ENCODE measurements around the gene FNBP1.

GRCh38 chr9:130072515-130073235, 29.7 kb upstream of the FNBP1 start:
- TF ChIP-seq SP1 (IDR thresholded peaks at IDR 0.05) (no peak), SUZ12 (IDR thresholded peaks at IDR 0.05) (no peak), ZNF384 (IDR thresholded peaks at IDR 0.05) (no peak), TARDBP (IDR thresholded peaks at IDR 0.05) (no peak), CTBP1 (IDR thresholded peaks at IDR 0.05; ENCODE audit: borderline replicate concordance) (no peak), HDGF (IDR thresholded peaks at IDR 0.05; ENCODE audit: borderline replicate concordance) (no peak), LEF1 (IDR thresholded peaks at IDR 0.05; ENCODE audit: borderline replicate concordance) (no peak)
